Measurements from ENCODE around the gene GMDS. TPM values are rescaled to one million over a fixed set of nuclear protein-coding genes. Genes with fewer than 3 reads are reported as not detected.

GMDS gene
- total RNA-seq, 4 donors from 2014 or later: 9.5 to 32.8 (median 22.4) TPM

DNA sequence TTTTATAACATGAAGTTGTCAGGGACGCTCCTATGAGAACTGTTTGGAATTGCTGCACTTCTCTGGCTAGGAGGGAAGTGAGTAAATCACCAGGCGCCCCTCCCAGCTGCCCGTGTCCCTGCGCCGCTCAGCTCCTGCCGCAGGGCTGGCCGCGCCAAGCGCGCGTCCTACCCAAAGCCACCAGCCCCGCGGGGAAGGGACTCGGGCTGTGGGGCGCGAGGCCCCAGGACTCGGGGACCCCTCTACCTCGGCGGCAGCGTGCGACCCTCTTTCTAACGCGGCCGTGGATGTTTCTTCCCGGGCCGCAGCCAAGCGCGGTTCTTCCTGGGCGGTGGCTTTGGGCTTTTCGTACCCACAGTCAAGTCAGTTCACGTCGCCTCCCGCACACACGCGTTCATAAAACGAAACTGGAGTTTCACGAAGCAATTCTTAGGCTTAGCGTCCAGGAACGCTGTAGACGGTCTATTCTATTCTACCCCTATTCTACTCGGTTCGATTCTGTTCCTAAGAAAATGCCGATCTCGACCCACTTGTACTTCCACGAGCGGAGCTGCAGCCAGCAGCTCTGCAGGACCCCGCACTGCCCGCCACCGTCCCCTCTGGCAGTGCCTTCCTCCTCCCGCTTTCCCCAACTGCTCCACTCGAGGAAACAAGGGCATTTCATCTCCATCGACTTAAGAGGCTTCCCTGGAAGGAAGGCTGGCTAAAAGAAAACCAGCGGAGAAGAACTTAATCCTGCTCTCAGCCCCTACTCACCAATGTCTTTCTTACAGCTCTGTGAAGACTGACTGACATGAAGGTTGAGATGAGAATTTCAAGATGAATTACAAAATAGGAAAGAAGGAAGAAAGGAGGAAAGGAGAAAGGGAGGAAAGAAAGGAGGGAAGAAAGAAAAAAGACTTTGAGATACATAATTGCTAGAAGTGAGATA lies 620.3 kb downstream of the GMDS start:
- Histone ChIP-seq H3K4me1 (peaks cover 3 to 12% of the 10 kb centered on the region in 2 donors), H3K27ac (peak overlapping the region in 2 of 3 donors; percentile 68 to 72), H3K9me3 (no peaks in the 10 kb centered on the region), H3K36me3 (no peaks in the 10 kb centered on the region), H3K27me3 (peaks cover 5% of the 10 kb centered on the region), H3K4me3 (replicated peaks in 1 of 3) (peak overlapping the region in 2 of 3 donors; percentile 6 to 48)
- WGBS, 2 donors: 4 to 7% methylated on average over 45 to 51 of the region's 53 CpGs
- peak; percentile 24 to 26 for DNase-seq
- intact Hi-C loops (cut with DNase I): no loop called here
- TF ChIP-seq, protein P1, sequence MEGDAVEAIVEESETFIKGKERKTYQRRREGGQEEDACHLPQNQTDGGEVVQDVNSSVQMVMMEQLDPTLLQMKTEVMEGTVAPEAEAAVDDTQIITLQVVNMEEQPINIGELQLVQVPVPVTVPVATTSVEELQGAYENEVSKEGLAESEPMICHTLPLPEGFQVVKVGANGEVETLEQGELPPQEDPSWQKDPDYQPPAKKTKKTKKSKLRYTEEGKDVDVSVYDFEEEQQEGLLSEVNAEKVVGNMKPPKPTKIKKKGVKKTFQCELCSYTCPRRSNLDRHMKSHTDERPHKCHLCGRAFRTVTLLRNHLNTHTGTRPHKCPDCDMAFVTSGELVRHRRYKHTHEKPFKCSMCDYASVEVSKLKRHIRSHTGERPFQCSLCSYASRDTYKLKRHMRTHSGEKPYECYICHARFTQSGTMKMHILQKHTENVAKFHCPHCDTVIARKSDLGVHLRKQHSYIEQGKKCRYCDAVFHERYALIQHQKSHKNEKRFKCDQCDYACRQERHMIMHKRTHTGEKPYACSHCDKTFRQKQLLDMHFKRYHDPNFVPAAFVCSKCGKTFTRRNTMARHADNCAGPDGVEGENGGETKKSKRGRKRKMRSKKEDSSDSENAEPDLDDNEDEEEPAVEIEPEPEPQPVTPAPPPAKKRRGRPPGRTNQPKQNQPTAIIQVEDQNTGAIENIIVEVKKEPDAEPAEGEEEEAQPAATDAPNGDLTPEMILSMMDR (IDR thresholded peaks at IDR 0.05): no peak
- no peak for TF ChIP-seq POLR2A (IDR thresholded peaks at IDR 0.05)

DNA sequence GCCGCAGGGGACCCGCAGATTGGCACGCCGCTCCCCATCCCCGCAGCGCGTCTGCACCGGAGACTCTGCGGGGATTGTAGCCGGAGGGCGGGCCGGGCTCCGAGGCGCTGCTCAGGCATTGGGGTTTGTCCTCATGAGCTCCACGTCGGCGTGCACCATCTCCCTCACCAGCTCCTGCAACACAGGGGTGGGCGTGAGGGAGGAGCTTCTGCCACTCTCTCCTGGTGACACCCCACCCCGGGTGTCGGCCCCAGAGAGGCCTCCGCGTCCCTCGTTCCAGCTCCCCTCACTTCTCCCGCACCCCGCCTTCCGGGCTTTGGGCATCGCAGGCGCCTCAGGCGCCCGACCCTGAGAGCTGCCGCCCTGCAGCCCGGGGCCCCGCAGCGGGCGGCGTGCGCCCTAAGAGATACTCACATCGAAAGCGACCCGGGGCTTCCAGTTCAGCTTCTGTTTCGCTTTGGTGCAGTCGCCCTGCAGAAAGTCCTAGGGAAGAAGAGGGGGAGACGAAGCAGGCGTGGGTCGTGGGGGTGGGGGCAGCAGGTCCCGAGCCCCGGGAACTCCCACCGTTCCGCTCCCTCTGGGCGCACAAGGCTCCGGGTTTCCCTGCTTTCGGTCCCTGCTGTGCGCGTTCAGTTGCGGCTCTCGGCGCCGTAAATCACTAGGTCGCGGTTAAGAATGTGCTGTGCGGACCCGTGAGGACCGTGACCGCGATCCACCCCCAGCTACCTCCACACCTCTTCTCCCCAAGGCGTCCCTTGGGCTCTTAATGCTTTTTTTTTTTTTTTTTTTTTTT lies 621.2 kb downstream of the GMDS start:
- Histone ChIP-seq H3K4me3 (replicated peaks in 1 of 3) (peak overlapping the region in 2 of 3 donors; percentile 34 to 48), H3K27ac (peak overlapping the region in 2 of 3 donors; percentile 68 to 72), H3K27me3 (peaks cover 13% of the 10 kb centered on the region), H3K36me3 (no peaks in the 10 kb centered on the region), H3K9me3 (no peaks in the 10 kb centered on the region), H3K4me1 (peaks cover 7 to 21% of the 10 kb centered on the region in 2 donors)
- TF ChIP-seq POLR2A (IDR thresholded peaks at IDR 0.05): no peak
- TF ChIP-seq, protein P1 (IDR thresholded peaks at IDR 0.05): no peak
- no peak for DNase-seq
- intact Hi-C loops (cut with DNase I): no loop called here
- WGBS, 2 donors: 5 to 26% methylated on average over 42 to 43 of the region's 66 CpGs

DNA sequence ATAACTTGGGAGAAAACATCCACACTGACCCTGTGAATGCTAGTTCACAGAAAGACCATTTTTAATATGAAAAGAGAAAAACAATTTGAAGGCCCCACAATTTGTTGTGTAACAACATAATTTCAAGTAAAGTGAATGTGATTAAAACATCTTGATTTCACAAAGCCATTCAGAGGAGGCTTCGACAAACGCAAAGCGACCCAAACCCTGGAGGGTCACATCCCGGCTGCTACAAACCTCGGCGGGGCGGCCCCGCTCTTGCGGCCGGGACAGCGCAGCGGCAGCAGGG lies 621.7 kb downstream of the GMDS start:
- H3K27ac ChIP-seq: peak overlapping the region in 1 of 3 donors; percentile 11
- no peaks in the 10 kb centered on the region for H3K36me3 ChIP-seq
- TF ChIP-seq, protein P1 (IDR thresholded peaks at IDR 0.05): no peak
- TF ChIP-seq POLR2A (IDR thresholded peaks at IDR 0.05): no peak
- WGBS, 2 donors: 74 to 91% methylated on average over 8 to 12 of the region's 12 CpGs
- DNase-seq: no peak
- peaks cover 7 to 22% of the 10 kb centered on the region in 2 donors for H3K4me1 ChIP-seq
- H3K9me3 ChIP-seq: no peaks in the 10 kb centered on the region
- intact Hi-C loops (cut with DNase I): no loop called here
- peak overlapping the region in 1 of 3 donors; percentile 48 for H3K4me3 ChIP-seq (replicated peaks in 1 of 3)
- H3K27me3 ChIP-seq: peaks cover 14% of the 10 kb centered on the region

DNA sequence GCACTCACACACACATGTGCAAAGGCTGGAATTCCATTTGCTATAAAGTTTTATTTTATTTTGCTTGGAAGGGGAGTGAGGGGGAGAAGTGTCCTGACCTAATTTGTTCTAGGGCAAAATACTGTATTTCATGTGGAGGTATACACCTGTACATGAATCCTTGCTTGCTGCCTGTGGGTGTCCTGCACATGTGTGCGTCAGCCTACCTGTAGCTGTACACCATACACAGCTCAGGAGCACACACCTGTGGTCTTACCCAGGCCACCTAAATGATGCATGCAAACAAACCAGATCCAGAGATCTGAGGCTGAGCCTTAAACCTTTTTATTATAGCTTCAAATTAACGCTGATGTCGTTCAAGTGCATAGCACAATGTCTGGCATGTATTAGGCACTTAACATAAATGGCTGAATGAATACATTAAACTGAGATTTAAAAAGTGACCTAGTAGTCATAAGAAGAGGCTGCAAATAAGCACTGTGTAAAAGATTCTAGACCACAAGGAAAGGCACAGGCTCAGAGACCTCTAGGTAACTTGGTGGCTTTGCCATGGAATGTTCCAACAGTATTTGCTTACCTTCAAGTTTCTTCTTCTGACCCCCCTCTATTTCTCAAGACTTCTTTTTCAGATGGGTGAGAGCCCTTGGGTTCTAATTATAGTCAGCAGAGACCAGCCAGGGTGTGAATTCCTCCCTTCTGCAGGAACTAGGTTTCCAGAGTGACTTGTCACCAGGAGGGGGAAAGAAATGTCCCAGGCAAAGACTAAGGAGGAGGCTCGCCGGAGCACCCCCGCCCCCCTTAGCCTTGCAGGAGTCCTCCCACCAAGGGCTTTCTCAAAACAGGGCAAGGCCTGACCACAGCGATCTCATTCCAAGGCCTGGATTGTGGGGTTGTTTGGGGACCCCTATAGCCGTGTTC lies 622.3 kb downstream of the GMDS start:
- peaks cover 14% of the 10 kb centered on the region for H3K27me3 ChIP-seq
- H3K9me3 ChIP-seq: no peaks in the 10 kb centered on the region
- peaks cover 7 to 26% of the 10 kb centered on the region in 2 donors for H3K4me1 ChIP-seq
- intact Hi-C loops (cut with DNase I): no loop called here
- no peak for TF ChIP-seq POLR2A (IDR thresholded peaks at IDR 0.05)
- TF ChIP-seq, protein P1 (IDR thresholded peaks at IDR 0.05): no peak
- H3K36me3 ChIP-seq: no peaks in the 10 kb centered on the region
- peak overlapping the region in 1 of 3 donors; percentile 11 for H3K27ac ChIP-seq
- no peak overlapping the region for H3K4me3 ChIP-seq (replicated peaks in 1 of 3)
- DNase-seq: no peak
- 97% methylated on average over 8 of the region's 8 CpGs for WGBS, 2 donors
